Activated CD4-positive, alpha-beta memory T cell treated with anti-CD3 and anti-CD28 coated beads, Interleukin-2, amount 10 ng/mL, durations not matched to agents 7 days and 5 days (primary cell): ENCODE results near the gene ZFP57. TPM values are rescaled to one million over a fixed set of nuclear protein-coding genes. Genes with fewer than 3 reads are reported as not detected.
"Not testable (repeated sequence)": the region's sequence is repeated elsewhere in the genome, so short reads cannot be mapped to it uniquely, and the experiment has no call there.

Source experiments
- CTCF ChIA-PET: fragments of 350-600 bp; sonication (Branson Sonifier 250); formaldehyde crosslinking; loops from one replicate; lab custom pipeline; 2021; ENCODE audit warnings: antibody characterized with exemption, inconsistent platforms; lab: Charles Lee
- POLR2A ChIA-PET: fragments of 350-600 bp; sonication (Branson Sonifier 250); formaldehyde crosslinking; loops from one replicate; lab custom pipeline; 2021; ENCODE audit warnings: antibody characterized with exemption; lab: Charles Lee
- DNase-seq: peaks from one replicate; pipeline ENCODE4 v3.0.0-alpha.2; 2020
- H3K27ac Mint-ChIP-seq: one replicate; pipeline ENCODE4 v1.8.0; 2021; ENCODE audit warnings: mild to moderate bottlenecking, mixed read lengths
- H3K27me3 Mint-ChIP-seq: one replicate; pipeline ENCODE4 v1.8.0; 2021; ENCODE audit warnings: mixed read lengths
- H3K36me3 Mint-ChIP-seq: one replicate; pipeline ENCODE4 v1.8.0; 2021; ENCODE audit warnings: low read depth, mixed read lengths
- H3K4me1 Mint-ChIP-seq: one replicate; pipeline ENCODE4 v1.8.0; 2021; ENCODE audit warnings: mixed read lengths
- H3K4me3 Mint-ChIP-seq: one replicate; pipeline ENCODE4 v1.8.0; 2021; ENCODE audit warnings: mild to moderate bottlenecking, mixed read lengths
- H3K9me3 Mint-ChIP-seq: one replicate; pipeline ENCODE4 v1.8.0; 2021; ENCODE audit warnings: mixed read lengths
- total RNA-seq, 2 experiments: library from RNA; stranded (reverse); gene quantifications; one replicate each; pipeline ENCODE4 v1.2.3, GENCODE V29; 2021

The ZFP57 gene
- total RNA-seq, 2 experiments from 2014 or later = not detected

DNA sequence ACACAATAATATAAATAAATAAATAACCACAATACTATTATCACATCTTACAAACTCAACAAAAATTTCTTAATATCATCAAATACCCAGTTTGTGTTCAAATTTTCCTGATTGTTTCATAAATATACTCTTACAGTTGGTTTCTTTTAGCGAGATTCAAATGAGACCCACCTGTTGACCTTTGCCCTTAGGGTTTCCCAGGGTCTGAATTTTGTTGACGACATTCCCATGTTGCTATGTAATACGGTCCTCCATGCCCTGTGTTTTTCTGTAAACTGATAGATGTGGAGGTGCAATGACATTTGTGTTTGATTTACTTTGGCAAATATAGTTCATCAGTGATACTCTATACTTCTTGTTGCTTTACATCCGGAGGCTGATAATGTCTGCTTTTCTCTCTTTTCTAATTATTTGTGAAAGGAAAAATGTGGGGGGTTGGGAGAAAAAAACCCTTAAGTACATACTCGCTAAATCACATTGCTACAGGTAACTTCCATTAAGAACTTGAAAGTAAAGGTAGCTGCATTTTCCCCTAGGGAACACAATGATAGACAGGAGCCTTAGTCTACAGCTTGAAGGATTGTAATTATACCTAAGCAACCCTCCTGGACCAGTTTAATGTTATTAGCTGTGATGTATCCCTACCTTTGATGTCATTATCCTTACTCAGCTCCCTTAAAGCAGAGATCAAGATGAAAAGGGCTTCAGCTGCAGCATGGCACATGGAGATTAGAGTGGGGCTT, 17.5 kb downstream of the ZFP57 start:
- ChIA-PET POLR2A (interaction anchor here (1.5 kb wide), 1 partner anchor 10 kb away, joined by 9 read pairs; no protein-coding TSS in a partner anchor), CTCF (interaction anchor here (2.2 to 3.7 kb wide), 2 partner anchors 10 to 13 kb away, joined by 14 to 16 read pairs; no protein-coding TSS in a partner anchor)
- Mint-ChIP-seq H3K9me3 (no peaks in the 10 kb centered on the region), H3K27me3 (peaks cover 37% of the 10 kb centered on the region), H3K4me1 (no peaks in the 10 kb centered on the region), H3K27ac (no peak overlapping the region), H3K4me3 (no peak overlapping the region), H3K36me3 (no peaks in the 10 kb centered on the region)
- no peak for DNase-seq

DNA sequence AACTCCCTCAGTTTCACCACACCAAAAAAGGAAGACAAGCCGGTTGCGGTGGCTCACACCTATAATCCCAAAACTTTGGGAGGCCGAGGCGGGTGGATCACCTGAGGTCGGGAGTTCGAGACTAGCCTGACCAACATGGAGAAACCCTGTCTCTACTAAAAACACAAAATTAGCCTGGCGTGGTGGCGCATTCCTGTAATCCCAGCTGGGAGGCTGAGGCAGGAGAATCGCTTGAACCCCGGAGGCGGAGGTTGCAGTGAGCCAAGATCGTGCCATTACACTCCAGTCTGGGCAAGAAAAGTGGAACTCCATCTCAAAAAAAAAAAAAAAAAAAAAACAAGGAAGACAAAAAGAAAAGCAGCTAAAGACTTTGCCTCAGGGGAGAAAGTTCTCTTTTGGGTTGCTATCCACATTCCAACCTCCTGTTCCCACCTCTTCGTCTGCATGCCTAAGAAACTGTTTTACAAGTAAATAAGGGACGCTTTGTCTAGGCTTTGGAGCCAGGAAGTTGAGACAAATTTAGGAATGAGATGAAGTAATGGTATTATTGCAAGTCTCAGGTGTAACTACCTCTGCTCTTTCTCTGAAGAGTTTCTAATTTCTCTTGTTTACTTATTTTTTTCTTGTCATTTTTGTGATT, 19.3 kb downstream of the ZFP57 start:
- H3K9me3 Mint-ChIP-seq, DNase-seq, H3K4me3 Mint-ChIP-seq, H3K36me3 Mint-ChIP-seq, H3K27ac Mint-ChIP-seq, H3K4me1 Mint-ChIP-seq, POLR2A ChIA-PET: not testable (repeated sequence)
- CTCF ChIA-PET = interaction anchor here (0.7 to 3.7 kb wide), 5 partner anchors 8 to 59 kb away, joined by 3 to 16 read pairs (median 4); no protein-coding TSS in a partner anchor
- H3K27me3 Mint-ChIP-seq = peaks cover 30% of the 10 kb centered on the region

DNA sequence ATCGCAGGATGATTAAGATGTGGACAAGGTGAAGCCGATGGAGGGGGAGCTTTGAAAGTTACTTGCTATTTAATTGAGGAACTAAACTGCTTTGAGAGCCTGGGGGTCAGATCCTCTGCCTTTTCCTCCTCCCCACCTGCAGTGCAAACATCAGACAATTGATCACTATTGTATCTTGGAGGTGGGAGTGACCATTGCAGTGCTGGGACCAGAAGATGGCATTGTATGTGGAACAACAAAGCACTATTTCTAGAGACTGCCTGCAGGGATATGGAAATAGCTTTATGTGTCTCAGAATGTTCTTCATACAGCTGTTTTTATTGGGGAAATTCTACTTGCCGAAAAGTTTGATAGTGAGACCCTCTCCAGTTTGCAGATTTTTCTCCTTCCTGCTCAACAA, 19.9 kb downstream of the ZFP57 start:
- Mint-ChIP-seq H3K36me3 (no peaks in the 10 kb centered on the region), H3K4me3 (no peak overlapping the region), H3K9me3 (no peaks in the 10 kb centered on the region), H3K4me1 (no peaks in the 10 kb centered on the region), H3K27ac (no peak overlapping the region), H3K27me3 (peaks cover 33% of the 10 kb centered on the region)
- no peak for DNase-seq
- POLR2A ChIA-PET = no interaction called here
- CTCF ChIA-PET = interaction anchor here (0.8 to 3.7 kb wide), 4 partner anchors 7 to 35 kb away, joined by 3 to 16 read pairs (median 6); no protein-coding TSS in a partner anchor

DNA sequence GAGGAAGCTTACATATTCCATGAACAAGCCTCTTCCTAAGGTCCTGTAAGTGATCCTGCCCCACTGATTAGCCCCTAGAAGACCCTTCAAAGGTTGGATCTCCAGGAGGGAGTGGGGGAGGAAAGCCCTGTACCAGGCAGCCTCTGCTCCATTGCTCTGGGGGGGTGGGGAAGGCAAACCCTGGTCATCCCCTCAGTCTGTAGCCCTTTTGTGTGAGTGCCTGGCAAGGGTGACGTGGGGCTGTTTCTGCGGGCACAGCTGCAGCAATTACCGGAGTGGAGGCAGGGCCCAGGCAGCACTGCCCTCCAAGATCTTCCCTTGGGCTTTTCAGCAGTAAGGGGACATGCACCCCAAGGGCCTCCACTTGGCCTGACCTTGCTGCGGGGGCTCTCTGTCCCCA, 24.2 kb downstream of the ZFP57 start, which contains the start of gene MOG:
Gene MOG (plus strand): TSS at position 295 of the 400 bp plus-strand sequence. CDS start 118 bp downstream, outside the sequence.
- no peak within 1 kb of the TSS for H3K27ac Mint-ChIP-seq
- POLR2A ChIA-PET = no interaction called here
- CTCF ChIA-PET = interaction anchor here (1.0 kb wide), 1 partner anchor 9 kb away, joined by 3 read pairs; no protein-coding TSS in a partner anchor
- H3K36me3 Mint-ChIP-seq = no peaks in the 10 kb centered on the region
- peaks cover 34% of the 10 kb centered on the region for H3K27me3 Mint-ChIP-seq
- no peak for DNase-seq
- H3K4me3 Mint-ChIP-seq = no peak within 1 kb of the TSS
- no peaks in the 10 kb centered on the region for H3K4me1 Mint-ChIP-seq
- no peaks in the 10 kb centered on the region for H3K9me3 Mint-ChIP-seq

DNA sequence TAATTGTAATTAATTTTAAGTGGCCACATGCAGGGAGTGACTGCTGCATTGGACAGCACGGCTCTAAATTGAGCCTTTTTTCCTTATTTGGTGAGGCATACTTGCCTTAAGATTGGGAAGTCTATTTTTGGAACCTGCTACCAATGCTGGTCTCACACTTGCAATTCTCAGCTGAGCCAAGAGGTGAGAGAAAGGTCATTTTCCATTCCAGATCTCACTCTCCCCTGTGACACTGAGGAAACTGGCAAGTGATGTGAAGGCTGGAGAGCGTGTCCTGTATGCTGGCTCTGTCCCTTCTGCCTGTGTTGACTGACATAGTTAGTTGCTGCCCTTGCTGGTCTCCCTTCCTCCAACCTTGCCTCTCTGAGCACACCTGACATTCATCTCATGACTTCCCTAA, 24.8 kb downstream of the ZFP57 start:
- ChIA-PET CTCF (interaction anchor here (0.6 to 1.0 kb wide), 2 partner anchors 10 to 59 kb away, joined by 3 read pairs; no protein-coding TSS in a partner anchor), POLR2A (no interaction called here)
- H3K9me3 Mint-ChIP-seq = no peaks in the 10 kb centered on the region
- no peaks in the 10 kb centered on the region for H3K36me3 Mint-ChIP-seq
- no peak overlapping the region for H3K4me3 Mint-ChIP-seq
- no peak overlapping the region for H3K27ac Mint-ChIP-seq
- peaks cover 3% of the 10 kb centered on the region for H3K4me1 Mint-ChIP-seq
- H3K27me3 Mint-ChIP-seq = peaks cover 32% of the 10 kb centered on the region
- no peak for DNase-seq

DNA sequence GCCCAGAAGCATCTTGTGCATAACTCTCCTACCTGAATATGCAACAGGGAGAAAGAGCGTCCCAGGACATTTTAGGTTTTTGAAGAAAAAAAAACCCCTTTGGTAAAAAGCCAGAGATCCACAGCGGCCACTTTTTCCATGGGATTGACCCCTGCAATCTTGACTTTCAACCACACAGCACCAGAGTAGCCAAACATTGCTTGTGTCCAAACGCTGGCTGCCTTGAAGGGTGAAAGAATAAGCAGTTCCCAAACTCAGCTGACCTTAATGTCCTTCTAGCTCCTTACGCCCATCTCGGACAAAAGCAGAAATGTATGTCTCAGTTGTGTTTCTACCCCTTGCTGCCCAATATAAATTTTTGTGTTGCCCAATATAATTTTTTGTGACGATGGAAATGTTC, 25.3 kb downstream of the ZFP57 start:
- Mint-ChIP-seq H3K27me3 (peaks cover 28% of the 10 kb centered on the region), H3K4me3 (no peak overlapping the region), H3K9me3 (no peaks in the 10 kb centered on the region), H3K4me1 (peaks cover 3% of the 10 kb centered on the region), H3K27ac (no peak overlapping the region), H3K36me3 (no peaks in the 10 kb centered on the region)
- CTCF ChIA-PET = interaction anchor here (0.6 to 7.1 kb wide), 6 partner anchors 10 to 97 kb away, joined by 3 to 164 read pairs (median 10); no protein-coding TSS in a partner anchor
- POLR2A ChIA-PET = no interaction called here
- no peak for DNase-seq

DNA sequence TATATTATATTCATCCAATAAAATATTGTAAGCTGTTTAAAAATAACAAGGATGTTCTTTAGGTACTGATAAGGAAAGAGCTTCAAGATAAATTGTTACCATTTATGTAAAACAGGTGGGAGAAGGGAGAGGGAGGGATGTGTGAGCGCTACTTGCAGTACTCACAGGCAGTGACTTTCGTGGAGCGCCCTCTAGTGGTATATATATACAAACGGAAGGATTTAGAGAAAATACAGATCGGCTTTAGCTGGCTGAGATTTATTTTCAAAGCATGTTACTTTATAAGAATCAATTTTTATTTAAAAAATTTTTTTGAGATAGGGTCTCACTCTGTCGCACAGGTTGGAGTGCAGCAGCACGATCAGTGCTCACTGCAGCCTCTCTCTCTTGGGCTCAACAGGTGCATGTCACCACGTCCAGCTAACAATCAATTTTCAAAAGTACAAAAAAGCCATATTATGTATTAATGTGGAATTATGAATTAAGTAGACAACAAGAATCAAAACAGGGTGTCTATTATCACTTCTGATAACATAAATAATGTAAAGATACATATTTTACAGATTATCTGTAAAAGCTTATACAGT, 27.4 kb downstream of the ZFP57 start:
- peak; percentile 41 for DNase-seq

DNA sequence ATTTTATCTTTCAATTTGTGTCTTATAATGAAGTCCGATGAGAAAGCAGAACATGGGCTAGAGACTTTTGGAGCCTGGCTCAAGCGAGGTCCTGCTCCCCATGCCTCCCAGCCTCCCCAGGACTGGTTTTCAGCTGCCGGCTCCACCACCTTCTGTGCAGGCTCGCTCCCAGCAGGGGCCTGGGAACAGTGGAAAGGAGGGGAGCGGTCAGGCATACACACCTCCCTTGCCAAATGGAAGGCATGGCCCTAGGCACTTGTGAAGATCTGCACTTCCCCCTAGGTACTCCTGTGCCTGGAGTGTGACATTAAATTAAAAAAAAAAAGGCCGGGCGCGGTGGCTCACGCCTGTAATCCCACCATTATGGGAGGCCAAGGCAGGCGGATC, 28.8 kb downstream of the ZFP57 start:
- H3K27ac Mint-ChIP-seq = no peak overlapping the region
- POLR2A ChIA-PET = interaction anchor here (2.7 kb wide), 1 partner anchor 12 kb away, joined by 9 read pairs; no protein-coding TSS in a partner anchor

More for the DNA sequence above, 27.4 kb downstream of the ZFP57 start:
- H3K36me3 Mint-ChIP-seq = no peaks in the 10 kb centered on the region
- H3K4me1 Mint-ChIP-seq = peaks cover 12% of the 10 kb centered on the region
- ChIA-PET POLR2A (interaction anchor here (0.8 to 2.7 kb wide), 4 partner anchors 10 to 95 kb away, joined by 3 to 9 read pairs (median 6); no protein-coding TSS in a partner anchor), CTCF (interaction anchor here (0.7 to 7.1 kb wide), 48 partner anchors 9 to 816 kb away, joined by 3 to 164 read pairs (median 4); no protein-coding TSS in a partner anchor)
- no peak overlapping the region for H3K27ac Mint-ChIP-seq
- H3K27me3 Mint-ChIP-seq = peaks cover 23% of the 10 kb centered on the region
- no peaks in the 10 kb centered on the region for H3K9me3 Mint-ChIP-seq
- no peak overlapping the region for H3K4me3 Mint-ChIP-seq

DNA sequence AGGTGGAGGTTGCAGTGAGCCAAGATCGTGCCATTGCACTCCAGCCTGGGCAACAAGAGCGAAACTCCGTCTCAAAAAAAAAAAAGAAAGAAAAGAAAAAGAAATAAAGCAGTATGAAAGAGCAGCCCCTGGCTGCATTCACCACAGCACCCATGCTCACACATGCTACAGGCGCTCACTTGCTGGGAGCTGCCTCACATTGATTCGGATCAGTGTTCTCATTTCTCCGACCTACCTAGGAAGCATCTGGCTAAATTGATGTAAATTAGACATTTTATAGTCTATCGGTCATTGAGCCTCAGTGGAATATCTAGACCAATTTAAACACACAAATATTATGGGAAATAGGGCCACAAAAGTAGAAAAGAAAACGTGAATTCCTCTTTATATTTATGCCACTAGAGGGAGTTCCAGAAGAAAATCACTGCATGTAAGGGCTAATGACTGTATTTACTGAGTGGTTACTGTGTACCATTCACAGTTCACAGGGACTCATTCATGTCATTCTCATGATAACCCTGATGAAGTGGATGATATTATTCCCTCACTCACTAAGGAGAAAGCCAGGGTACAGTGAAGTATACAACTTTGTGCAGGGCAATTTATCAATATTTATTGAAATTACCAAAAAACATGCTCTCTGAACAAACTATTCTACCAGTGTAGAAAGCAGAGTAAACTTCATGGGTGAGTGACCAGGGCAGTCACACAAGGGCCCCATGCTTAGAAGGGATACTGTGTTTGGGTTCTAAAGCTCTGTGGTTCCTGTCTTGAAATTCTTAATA, 29.3 kb downstream of the ZFP57 start:
- no peaks in the 10 kb centered on the region for H3K9me3 Mint-ChIP-seq
- H3K27me3 Mint-ChIP-seq = peaks cover 15% of the 10 kb centered on the region
- DNase-seq = no peak
- no peak overlapping the region for H3K27ac Mint-ChIP-seq
- POLR2A ChIA-PET = no interaction called here
- CTCF ChIA-PET = interaction anchor here (0.7 to 7.1 kb wide), 14 partner anchors 9 to 415 kb away, joined by 3 to 164 read pairs (median 10); no protein-coding TSS in a partner anchor
- peaks cover 12% of the 10 kb centered on the region for H3K4me1 Mint-ChIP-seq
- no peaks in the 10 kb centered on the region for H3K36me3 Mint-ChIP-seq
- no peak overlapping the region for H3K4me3 Mint-ChIP-seq

More for the DNA sequence above, 28.8 kb downstream of the ZFP57 start:
- peaks cover 16% of the 10 kb centered on the region for H3K27me3 Mint-ChIP-seq
- H3K9me3 Mint-ChIP-seq = no peaks in the 10 kb centered on the region
- H3K36me3 Mint-ChIP-seq = no peaks in the 10 kb centered on the region
- H3K4me3 Mint-ChIP-seq = no peak overlapping the region
- peaks cover 12% of the 10 kb centered on the region for H3K4me1 Mint-ChIP-seq
- DNase-seq = no peak
- CTCF ChIA-PET = interaction anchor here (0.7 to 7.1 kb wide), 7 partner anchors 10 to 124 kb away, joined by 3 to 164 read pairs (median 10); no protein-coding TSS in a partner anchor

DNA sequence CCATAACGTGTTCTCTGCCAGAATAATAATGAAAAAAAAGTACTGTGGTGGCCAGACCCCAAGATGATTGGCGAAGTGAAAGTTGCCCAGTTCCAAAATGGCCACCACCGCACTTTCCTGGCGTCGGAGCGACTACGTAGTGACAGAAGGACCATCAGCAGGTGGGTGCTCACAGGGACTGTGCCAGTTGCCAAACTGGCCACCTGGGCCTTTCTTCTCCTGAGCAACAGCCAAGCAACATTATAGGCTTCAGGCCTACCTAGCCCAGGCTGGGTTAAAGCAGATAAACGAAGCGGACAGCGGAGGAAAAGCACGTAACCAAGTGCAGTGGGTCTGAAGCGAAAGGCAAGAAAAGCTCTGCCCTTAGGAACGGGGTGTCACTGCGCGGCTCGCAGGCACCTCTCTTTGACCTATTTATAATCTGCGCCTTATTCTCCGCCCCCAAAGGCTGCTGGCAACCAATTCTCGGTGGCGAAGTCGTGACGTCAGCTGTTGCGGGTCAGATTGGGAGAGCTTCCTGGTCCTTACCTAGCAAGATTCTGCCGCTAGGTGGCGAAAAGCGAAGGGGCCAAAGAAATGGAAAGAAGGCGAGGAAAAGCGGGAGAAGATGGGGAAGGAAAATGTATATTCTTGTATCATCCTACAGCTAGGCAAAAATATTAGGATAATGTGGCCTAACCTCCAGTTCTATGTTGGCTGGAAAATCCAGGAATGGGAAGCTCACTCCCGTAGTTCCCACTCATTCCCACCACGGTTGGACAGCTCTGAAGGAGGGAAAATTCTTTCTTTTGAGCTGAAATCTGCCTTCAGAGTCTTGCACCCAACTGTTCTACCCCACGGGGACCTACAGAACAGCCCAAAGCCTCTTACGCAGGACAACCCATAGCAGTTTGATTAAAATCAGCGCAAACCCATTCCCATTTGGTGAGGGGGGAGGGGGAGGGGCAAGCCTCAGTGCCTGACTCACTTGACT, 31.0 kb downstream of the ZFP57 start:
- peaks cover 12% of the 10 kb centered on the region for H3K4me1 Mint-ChIP-seq
- peak; percentile 98 for DNase-seq
- peaks cover 6% of the 10 kb centered on the region for H3K27me3 Mint-ChIP-seq
- no peaks in the 10 kb centered on the region for H3K9me3 Mint-ChIP-seq
- H3K4me3 Mint-ChIP-seq = peak overlapping the region; percentile 87
- ChIA-PET POLR2A (interaction anchor here (0.6 to 1.7 kb wide), 6 partner anchors 9 to 410 kb away, joined by 4 to 15 read pairs (median 5); partner anchors contain the start of gene GABBR1), CTCF (interaction anchor here (0.6 to 7.1 kb wide), 45 partner anchors 8 to 776 kb away, joined by 3 to 164 read pairs (median 5); partner anchors contain the start of genes GABBR1 and POLR1H)
- no peaks in the 10 kb centered on the region for H3K36me3 Mint-ChIP-seq
- H3K27ac Mint-ChIP-seq = peak overlapping the region; percentile 96
